ENCODE measurements around the gene HDAC6.

Gene HDAC6

DNA sequence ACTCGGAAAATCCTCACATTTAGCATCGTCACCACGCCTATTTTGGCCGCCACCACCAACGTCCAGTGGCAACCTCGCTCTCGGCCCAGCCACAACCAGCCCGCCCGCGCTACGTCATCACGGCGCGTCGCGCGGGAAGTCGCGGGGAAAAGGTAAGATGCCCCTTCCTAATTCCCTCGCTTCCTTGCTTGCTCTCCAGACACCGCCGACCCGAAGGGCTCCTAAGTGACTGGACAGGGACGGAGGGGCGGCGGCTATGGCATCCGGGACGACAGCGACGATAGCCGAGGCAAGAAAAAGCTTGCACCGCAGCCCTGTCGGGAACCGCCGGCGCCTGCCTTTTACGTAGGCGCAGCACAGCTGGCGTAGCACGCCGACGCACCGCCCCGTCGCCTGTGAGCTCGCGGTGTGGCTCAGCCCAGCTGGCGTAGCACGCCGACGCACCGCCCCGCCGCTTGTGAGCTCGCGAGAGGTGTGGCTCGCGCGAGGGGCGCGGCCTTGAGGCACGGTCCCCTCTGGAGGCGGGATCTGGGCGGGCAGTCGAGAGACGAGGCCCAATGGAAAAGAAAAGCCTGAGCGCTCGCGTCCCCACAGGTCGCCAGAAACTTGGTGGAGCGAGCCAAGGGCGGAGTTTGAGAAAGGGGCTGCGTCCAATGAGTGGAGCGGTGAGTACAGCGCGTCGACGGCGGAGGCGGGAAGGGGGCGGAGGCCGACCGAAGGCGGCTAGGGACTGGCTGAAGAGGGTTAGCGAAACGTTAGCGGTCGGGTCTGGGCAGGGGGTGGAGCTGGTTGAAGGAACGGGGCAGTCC lies at the start of gene HDAC6:
TSS of gene HDAC6 (plus strand) at position 788 of the 809 bp plus-strand sequence. CDS start 626 bp downstream, outside the sequence.
- peak; percentile 98 for DNase-seq (ENCODE audit: low spot score)

GRCh38 chrX:48752498-48752897 lies 49.4 kb upstream of the HDAC6 start:
- DNase-seq (ENCODE audit: low spot score): no peak

GRCh38 chrX:48753708-48754228 lies 48.1 kb upstream of the HDAC6 start:
- no peak for DNase-seq (ENCODE audit: low spot score)

DNA sequence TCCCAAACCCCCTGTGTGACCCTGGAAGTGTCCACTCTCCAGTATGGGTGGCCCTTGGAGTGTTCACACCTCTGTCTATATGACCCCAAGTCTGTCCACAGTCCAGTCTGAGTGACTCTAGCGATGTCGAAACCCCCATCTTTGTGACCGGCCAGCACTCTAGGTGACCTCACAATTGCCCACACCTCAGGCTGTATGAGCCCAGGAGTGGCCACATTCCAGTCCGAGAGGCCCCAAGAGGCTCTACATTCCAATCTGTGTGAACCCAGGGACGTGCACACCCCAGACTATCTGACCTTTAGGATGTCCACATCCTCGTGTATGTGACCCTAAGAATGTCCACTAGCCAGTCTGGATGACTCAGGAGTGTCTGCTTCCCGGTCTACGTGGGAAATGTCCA lies 47.6 kb upstream of the HDAC6 start:
- DNase-seq (ENCODE audit: low spot score): no peak

- peak; percentile 38 for DNase-seq (ENCODE audit: low spot score)
Measured at GRCh38 chrX:48761674-48762471, 40.0 kb upstream of the HDAC6 start, which contains the start of gene GLOD5. Gene GLOD5 (plus strand): TSS chrX:48761747. CDS start chrX:48761791, 44 bp downstream.

GRCh38 chrX:48769230-48769629 lies 32.6 kb upstream of the HDAC6 start:
- DNase-seq (ENCODE audit: low spot score): no peak

DNA sequence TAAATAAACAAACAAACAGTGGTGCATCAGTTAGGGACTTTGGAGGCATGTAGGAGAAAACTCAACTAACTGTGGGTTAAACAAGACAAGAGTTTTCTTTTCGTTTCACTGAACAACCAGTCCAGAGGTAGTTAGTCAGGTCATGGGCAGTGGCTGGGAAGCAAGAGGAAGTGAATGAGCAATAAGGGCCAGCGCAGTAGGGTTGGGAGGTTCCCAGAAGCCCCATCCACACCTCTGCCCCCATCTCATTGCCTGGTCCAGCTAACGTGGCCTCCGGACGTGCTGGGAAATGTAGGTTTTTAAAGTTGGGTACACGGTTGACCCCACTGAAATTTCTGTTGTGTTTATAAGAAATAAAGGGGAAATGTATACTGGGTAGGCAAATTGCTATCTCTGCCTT lies 31.6 kb upstream of the HDAC6 start:
- DNase-seq (ENCODE audit: low spot score): no peak

GRCh38 chrX:48772602-48773001 lies 29.3 kb upstream of the HDAC6 start:
- no peak for DNase-seq (ENCODE audit: low spot score)

GRCh38 chrX:48776818-48777439 lies 24.9 kb upstream of the HDAC6 start:
- DNase-seq (ENCODE audit: low spot score): no peak

GRCh38 chrX:48779399-48779798 lies 22.5 kb upstream of the HDAC6 start:
- DNase-seq (ENCODE audit: low spot score): no peak

GRCh38 chrX:48781705-48782104 lies 20.2 kb upstream of the HDAC6 start:
- no peak for DNase-seq (ENCODE audit: low spot score)

DNA sequence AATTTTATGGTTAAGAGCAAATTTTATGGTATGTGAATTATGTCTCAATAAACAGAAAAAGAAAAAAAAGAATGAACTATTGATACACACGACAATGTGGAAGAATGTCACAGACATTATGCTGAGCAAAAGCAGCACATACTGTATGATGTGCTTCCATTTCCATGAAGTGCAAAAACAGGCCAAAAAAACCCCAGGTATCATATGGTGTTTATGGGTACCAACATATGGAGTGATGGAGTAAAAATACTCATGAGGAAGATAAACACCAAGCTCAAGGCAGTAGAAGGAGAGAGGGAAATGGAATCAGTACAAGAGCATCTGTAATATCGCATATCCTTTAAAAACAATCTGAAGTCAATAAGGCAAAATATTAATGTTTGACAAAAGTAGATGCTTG lies 19.7 kb upstream of the HDAC6 start:
- DNase-seq (ENCODE audit: low spot score): no peak

DNA sequence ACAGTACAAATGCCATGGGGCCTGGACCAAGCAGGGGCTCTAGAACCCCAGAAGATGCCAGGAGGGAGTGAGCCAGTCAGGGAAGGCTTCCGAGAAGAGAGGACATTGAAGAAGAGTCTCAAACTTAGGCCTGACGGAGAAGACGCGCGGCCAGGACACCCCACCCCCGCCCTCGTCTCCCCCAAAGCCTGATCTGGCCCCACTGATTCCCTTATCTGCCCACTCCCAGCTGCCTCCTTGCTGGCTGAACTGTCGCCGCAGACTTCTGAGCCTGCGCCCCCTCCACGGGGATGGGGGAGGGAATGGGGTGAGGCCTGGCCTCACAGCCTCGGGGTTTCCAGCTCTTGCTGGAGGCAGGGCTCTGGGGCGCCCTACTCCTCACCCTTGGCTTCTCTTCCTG lies 19.1 kb upstream of the HDAC6 start:
- DNase-seq (ENCODE audit: low spot score): peak; percentile 91

DNA sequence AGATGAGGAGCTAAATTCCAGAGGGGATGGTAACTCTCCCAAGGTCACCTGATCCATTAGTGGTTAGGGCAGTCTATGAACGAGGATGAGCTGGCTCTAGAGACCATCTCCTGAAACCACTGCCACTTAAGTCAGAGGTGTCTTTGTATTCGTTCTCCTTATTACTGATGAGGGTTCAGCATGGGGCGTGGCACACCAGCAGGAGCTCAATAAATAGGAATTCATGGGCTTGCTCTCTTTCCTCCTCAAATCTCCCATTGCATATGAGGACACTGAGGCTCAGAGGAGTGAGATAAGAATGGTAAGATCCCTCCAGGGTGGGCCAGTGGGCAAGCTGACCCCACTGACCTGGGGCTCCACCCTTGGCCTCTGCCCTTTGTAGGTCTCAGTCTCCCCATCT lies 17.1 kb upstream of the HDAC6 start:
- peak; percentile 48 for DNase-seq (ENCODE audit: low spot score)

- DNase-seq (ENCODE audit: low spot score): peak; percentile 29
Measured at GRCh38 chrX:48785186-48785539, 16.7 kb upstream of the HDAC6 start.

DNA sequence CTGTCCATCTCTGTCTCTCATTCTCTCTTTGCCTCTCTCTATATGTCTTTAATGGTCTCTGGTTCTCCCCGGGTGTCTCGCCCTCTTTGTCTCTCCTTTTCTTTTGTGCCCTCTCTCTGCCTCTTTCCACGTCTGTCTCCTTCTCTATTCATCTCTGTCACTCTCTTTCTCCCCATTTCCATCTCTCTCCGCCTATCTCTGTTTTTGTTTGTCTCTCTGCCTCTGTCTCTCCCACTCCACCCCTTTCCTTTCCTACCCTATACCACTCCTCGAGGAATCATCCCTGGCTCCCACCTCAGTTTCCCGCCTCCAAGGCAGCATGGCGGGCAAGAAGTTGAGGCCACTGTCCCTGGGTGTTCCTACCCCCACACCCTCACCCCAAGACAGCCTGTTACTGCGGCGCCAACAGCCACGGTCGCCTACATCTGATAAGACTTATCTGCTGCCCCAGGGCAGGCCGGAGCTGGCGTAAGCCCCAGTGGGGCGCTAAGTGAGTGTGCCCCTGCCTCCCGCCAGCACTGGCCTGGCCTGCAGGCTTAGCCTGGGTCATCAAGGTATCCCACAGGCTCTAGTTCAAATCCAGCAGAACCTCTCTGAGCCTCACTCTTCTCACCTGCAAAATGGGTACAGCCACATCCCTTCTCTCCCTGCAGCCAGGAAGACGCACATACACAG lies 16.2 kb upstream of the HDAC6 start:
- peak; percentile 75 for DNase-seq (ENCODE audit: low spot score)

GRCh38 chrX:48786341-48786800 lies 15.5 kb upstream of the HDAC6 start, which contains the start of gene GATA1:
Gene GATA1 (plus strand): TSS chrX:48786590. CDS start chrX:48791110, 4,520 bp downstream.
- peak; percentile 76 for DNase-seq (ENCODE audit: low spot score)

GRCh38 chrX:48786825-48787504 lies 14.9 kb upstream of the HDAC6 start:
- peak; percentile 19 for DNase-seq (ENCODE audit: low spot score)

- peak; percentile 51 for DNase-seq (ENCODE audit: low spot score)
Measured at GRCh38 chrX:48787505-48788443, 14.1 kb upstream of the HDAC6 start.
